GM23338 (cell line): ENCODE results near the gene RAD18.

Experiments
- CTCF ChIP-seq, 2 experiments: fragments of 200-600 bp in 1 of 2; sonication (generic) in 1 of 2; conservative IDR thresholded peaks; 2 replicates each; pipeline versions ENCODE4 v1.5.1 to v1.6.1; 2016 to 2017; ENCODE audit warnings: antibody characterized with exemption in 2 of 2, low read depth in 2 of 2, mild to moderate bottlenecking in 2 of 2, moderate library complexity in 1 of 2
- EZH2 ChIP-seq: fragments of 200-600 bp; sonication (generic); IDR thresholded peaks from one replicate; pipeline ENCODE4 v1.8.0; 2017; ENCODE audit warnings: antibody characterized with exemption, mild to moderate bottlenecking, low read depth; ENCODE audit not compliant: unreplicated experiment
- POLR2AphosphoS5 ChIP-seq: IDR thresholded peaks from 2 replicates; pipeline ENCODE4 v1.6.1; 2016; ENCODE audit warnings: antibody characterized with exemption, low read depth
- TF ChIP-seq, protein P1 (sequence below): IDR thresholded peaks from one replicate; pipeline ENCODE4 v1.6.1; 2018; ENCODE audit warnings: antibody characterized with exemption; ENCODE audit not compliant: unreplicated experiment

- TF ChIP-seq CTCF (conservative IDR thresholded peaks at IDR 0.05; ENCODE audit: low read depth in 2 of 2) (no peak), POLR2AphosphoS5 (no peak), EZH2 (no peak)
- TF ChIP-seq, protein P1, sequence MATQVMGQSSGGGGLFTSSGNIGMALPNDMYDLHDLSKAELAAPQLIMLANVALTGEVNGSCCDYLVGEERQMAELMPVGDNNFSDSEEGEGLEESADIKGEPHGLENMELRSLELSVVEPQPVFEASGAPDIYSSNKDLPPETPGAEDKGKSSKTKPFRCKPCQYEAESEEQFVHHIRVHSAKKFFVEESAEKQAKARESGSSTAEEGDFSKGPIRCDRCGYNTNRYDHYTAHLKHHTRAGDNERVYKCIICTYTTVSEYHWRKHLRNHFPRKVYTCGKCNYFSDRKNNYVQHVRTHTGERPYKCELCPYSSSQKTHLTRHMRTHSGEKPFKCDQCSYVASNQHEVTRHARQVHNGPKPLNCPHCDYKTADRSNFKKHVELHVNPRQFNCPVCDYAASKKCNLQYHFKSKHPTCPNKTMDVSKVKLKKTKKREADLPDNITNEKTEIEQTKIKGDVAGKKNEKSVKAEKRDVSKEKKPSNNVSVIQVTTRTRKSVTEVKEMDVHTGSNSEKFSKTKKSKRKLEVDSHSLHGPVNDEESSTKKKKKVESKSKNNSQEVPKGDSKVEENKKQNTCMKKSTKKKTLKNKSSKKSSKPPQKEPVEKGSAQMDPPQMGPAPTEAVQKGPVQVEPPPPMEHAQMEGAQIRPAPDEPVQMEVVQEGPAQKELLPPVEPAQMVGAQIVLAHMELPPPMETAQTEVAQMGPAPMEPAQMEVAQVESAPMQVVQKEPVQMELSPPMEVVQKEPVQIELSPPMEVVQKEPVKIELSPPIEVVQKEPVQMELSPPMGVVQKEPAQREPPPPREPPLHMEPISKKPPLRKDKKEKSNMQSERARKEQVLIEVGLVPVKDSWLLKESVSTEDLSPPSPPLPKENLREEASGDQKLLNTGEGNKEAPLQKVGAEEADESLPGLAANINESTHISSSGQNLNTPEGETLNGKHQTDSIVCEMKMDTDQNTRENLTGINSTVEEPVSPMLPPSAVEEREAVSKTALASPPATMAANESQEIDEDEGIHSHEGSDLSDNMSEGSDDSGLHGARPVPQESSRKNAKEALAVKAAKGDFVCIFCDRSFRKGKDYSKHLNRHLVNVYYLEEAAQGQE, result no peak
These were observed 91.0 kb downstream of the RAD18 start for GRCh38 chr3:8872261-8872660.
